Esophagus muscularis mucosa (tissue), 4 donors: Measurements from ENCODE around the gene KAZN.

Source experiments
- EP300 ChIP-seq: sonication (generic); formaldehyde crosslinking; IDR thresholded peaks from one replicate; pipeline ENCODE4 v1.6.1; 2017; ENCODE audit warnings: antibody characterized with exemption
- POLR2A ChIP-seq: fragments of 450-650 bp; IDR thresholded peaks from one replicate; pipeline ENCODE4 v1.6.1; 2017; ENCODE audit warnings: antibody characterized with exemption, moderate library complexity, mild to moderate bottlenecking, low read depth
- POLR2AphosphoS5 ChIP-seq, 2 donors: sonication (generic); formaldehyde crosslinking; IDR thresholded peaks; one replicate each; pipeline ENCODE4 v1.6.1; 2017; ENCODE audit warnings: antibody characterized with exemption in 2 of 2
- TF ChIP-seq, protein P1 (sequence below), 3 experiments: fragments of 200-600 bp in 2 of 3; fragments of 450-650 bp in 1 of 3; sonication (generic) in 2 of 3; IDR thresholded peaks; one replicate each; pipeline ENCODE4 v1.5.1; 2017 to 2019; ENCODE audit warnings: antibody characterized with exemption in 3 of 3, mild to moderate bottlenecking in 2 of 3, moderate library complexity in 1 of 3

DNA sequence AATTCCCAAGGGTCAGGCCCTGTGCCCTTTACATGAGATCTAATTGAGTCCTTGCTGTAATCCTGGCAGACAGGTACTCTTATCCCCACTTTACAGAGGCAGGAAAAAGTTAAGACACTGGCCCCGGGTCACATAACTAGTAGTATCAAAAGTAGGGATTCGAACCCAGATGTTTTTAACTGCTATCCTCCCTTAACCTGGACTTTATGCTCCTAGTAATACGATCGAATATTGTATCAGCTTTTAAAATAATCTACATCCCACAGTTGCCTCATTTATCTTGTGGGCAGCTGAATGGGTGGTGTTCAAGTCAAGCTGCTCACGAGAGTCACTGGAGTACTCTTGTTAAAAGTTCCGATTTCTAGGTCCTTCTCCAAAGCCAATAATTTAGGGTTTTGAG lies 529.6 kb downstream of the KAZN start:
- TF ChIP-seq POLR2AphosphoS5 (IDR thresholded peaks at IDR 0.05) (no peak), EP300 (no peak), POLR2A (no peak)
- TF ChIP-seq, protein P1, sequence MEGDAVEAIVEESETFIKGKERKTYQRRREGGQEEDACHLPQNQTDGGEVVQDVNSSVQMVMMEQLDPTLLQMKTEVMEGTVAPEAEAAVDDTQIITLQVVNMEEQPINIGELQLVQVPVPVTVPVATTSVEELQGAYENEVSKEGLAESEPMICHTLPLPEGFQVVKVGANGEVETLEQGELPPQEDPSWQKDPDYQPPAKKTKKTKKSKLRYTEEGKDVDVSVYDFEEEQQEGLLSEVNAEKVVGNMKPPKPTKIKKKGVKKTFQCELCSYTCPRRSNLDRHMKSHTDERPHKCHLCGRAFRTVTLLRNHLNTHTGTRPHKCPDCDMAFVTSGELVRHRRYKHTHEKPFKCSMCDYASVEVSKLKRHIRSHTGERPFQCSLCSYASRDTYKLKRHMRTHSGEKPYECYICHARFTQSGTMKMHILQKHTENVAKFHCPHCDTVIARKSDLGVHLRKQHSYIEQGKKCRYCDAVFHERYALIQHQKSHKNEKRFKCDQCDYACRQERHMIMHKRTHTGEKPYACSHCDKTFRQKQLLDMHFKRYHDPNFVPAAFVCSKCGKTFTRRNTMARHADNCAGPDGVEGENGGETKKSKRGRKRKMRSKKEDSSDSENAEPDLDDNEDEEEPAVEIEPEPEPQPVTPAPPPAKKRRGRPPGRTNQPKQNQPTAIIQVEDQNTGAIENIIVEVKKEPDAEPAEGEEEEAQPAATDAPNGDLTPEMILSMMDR (IDR thresholded peaks at IDR 0.05) = no peak
